ENCODE measurements around the gene TRPM4.

The TRPM4 gene

GRCh38 chr19:49148044-49148682 lies 9.4 kb upstream of the TRPM4 start:
- no peak for TF ChIP-seq CTCF (IDR thresholded peaks at IDR 0.05; ENCODE audit: poor library complexity, severe bottlenecking)
- ATAC-seq (ENCODE audit: low read depth) (no peak), DNase-seq (ENCODE audit: low spot score) (no peak)
- Histone ChIP-seq H3K4me1 (ENCODE audit: insufficient read depth, poor library complexity, severe bottlenecking) (no peaks in the 10 kb centered on the region), H3K27ac (ENCODE audit: poor library complexity, severe bottlenecking) (no peak overlapping the region), H3K36me3 (ENCODE audit: low read depth) (no peaks in the 10 kb centered on the region), H3K4me3 (ENCODE audit: severe bottlenecking) (no peak overlapping the region), H3K27me3 (ENCODE audit: insufficient read depth, poor library complexity, severe bottlenecking) (no peaks in the 10 kb centered on the region), H3K9me3 (ENCODE audit: severe bottlenecking) (no peaks in the 10 kb centered on the region)

DNA sequence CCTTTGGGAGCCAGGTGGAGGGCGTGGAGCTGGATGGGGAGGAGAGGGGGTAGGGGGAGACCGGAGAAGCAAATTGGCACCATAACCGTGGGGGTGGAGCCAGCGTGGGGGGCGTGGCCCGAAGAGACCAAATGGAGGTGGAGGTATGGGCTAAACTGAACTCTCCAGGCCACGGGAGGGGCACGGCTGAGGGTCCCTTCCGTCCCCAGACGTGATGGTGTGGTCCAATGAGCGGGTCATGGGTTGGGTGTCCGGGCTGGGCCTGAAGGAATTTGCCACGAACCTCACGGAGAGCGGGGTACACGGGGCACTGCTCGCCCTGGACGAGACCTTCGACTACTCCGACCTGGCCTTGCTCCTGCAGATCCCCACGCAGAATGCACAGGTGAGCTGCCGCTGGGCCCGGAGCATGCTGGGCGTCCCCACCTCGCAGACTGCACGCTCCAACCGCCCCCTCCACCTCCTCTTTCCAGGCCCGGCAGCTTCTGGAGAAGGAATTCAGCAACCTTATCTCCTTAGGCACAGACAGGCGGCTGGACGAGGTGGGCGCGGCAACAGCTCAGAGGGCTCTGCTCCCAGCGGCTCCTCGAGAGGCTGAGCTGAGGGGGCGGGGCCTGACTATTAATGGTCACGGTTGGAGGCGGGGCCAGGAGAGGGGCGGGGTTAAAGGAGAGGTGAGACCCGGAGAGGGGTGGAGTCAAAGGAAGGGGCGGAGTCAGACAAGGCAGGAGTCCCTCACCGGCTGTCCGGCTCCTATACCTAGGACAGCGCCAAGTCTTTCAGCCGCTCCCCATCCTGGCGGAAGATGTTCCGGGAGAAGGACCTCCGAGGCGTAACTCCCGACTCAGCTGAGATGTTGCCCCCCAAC lies 8.6 kb upstream of the TRPM4 start:
- TF ChIP-seq CTCF (IDR thresholded peaks at IDR 0.05; ENCODE audit: poor library complexity, severe bottlenecking), result no peak
- DNase-seq (ENCODE audit: low spot score) (peak; percentile 100), ATAC-seq (ENCODE audit: low read depth) (peak; percentile 61)
- H3K9me3 ChIP-seq (ENCODE audit: severe bottlenecking), result no peaks in the 10 kb centered on the region
- no peaks in the 10 kb centered on the region for H3K36me3 ChIP-seq (ENCODE audit: low read depth)
- H3K27ac ChIP-seq (ENCODE audit: poor library complexity, severe bottlenecking), result peak overlapping the region; percentile 55
- H3K4me1 ChIP-seq (ENCODE audit: insufficient read depth, poor library complexity, severe bottlenecking), result no peaks in the 10 kb centered on the region
- H3K4me3 ChIP-seq (ENCODE audit: severe bottlenecking), result peak overlapping the region; percentile 49
- H3K27me3 ChIP-seq (ENCODE audit: insufficient read depth, poor library complexity, severe bottlenecking), result no peaks in the 10 kb centered on the region

DNA sequence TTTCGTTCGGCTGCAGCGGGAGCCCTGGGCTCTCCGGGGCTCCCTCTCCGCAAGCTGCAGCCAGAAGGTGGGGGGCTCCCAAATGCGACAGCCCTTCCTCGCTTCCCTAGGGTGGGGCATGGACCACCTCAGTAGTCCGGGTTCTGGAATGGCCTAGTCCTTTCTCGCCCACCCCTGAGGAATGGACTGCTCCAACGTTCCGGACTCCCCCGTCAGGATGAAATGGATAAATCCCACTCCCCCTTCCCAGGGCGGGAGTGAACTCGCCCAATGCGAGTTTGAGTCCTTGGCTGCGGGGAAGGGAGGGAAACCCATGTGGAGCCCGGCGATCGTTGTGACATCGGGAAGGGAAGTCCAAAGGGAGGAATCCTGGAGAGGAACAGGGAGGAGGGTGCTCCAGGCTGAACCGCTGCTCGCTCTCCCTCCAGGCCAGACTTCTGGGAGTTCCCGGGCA lies 7.9 kb upstream of the TRPM4 start:
- no peaks in the 10 kb centered on the region for H3K27me3 ChIP-seq (ENCODE audit: insufficient read depth, poor library complexity, severe bottlenecking)
- no peak for DNase-seq (ENCODE audit: low spot score)
- TF ChIP-seq CTCF (IDR thresholded peaks at IDR 0.05; ENCODE audit: poor library complexity, severe bottlenecking), result no peak
- no peaks in the 10 kb centered on the region for H3K36me3 ChIP-seq (ENCODE audit: low read depth)
- no peaks in the 10 kb centered on the region for H3K9me3 ChIP-seq (ENCODE audit: severe bottlenecking)
- ATAC-seq (ENCODE audit: low read depth), result peak; percentile 7; the same call in 2 of the 3 replicates
- no peaks in the 10 kb centered on the region for H3K4me1 ChIP-seq (ENCODE audit: insufficient read depth, poor library complexity, severe bottlenecking)
- H3K27ac ChIP-seq (ENCODE audit: poor library complexity, severe bottlenecking), result peak overlapping the region; percentile 55
- H3K4me3 ChIP-seq (ENCODE audit: severe bottlenecking), result peak overlapping the region; percentile 49

GRCh38 chr19:49150106-49150943 lies 7.3 kb upstream of the TRPM4 start:
- H3K27ac ChIP-seq (ENCODE audit: poor library complexity, severe bottlenecking), result peak overlapping the region; percentile 55
- no peak for TF ChIP-seq CTCF (IDR thresholded peaks at IDR 0.05; ENCODE audit: poor library complexity, severe bottlenecking)
- peak; percentile 37 for ATAC-seq (ENCODE audit: low read depth)
- no peaks in the 10 kb centered on the region for H3K36me3 ChIP-seq (ENCODE audit: low read depth)
- no peaks in the 10 kb centered on the region for H3K9me3 ChIP-seq (ENCODE audit: severe bottlenecking)
- H3K27me3 ChIP-seq (ENCODE audit: insufficient read depth, poor library complexity, severe bottlenecking), result no peaks in the 10 kb centered on the region
- peak; percentile 86 for DNase-seq (ENCODE audit: low spot score)
- H3K4me3 ChIP-seq (ENCODE audit: severe bottlenecking), result peak overlapping the region; percentile 49
- no peaks in the 10 kb centered on the region for H3K4me1 ChIP-seq (ENCODE audit: insufficient read depth, poor library complexity, severe bottlenecking)
